Stimulated activated CD4-positive, alpha-beta T cell treated with anti-CD3 and anti-CD28 coated beads, Interleukin-1b, Interleukin-23, amount 100 ng/mL, for 48 hours (primary cell): ENCODE measurements around the gene G3BP2.

Experiments
- DNase-seq: peaks from one replicate; pipeline ENCODE4 v3.0.0-alpha.2; 2020

Gene G3BP2

GRCh38 chr4:75637176-75637575, 36.0 kb downstream of the G3BP2 start:
- no peak for DNase-seq

- no peak for DNase-seq
Measured at GRCh38 chr4:75634951-75635350, 38.3 kb downstream of the G3BP2 start.

DNA sequence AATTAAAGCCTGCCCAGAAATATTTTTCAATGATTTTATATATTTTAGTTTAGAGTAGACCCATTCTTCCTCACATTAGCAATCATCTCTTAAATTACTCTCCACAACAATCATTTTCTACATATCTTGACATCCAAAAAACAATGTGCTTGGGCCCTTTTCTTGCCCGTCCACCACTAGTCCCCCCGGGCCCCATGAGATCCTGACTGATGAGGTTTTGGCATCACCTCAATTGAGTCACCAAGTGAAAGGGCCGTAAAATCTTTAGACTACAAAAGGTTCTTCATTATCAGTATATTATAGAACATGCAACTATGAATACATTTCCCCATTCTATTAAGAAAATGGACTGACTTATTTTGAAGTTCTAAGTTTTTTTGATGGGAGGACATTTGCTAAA, 38.9 kb downstream of the G3BP2 start:
- DNase-seq = no peak

DNA sequence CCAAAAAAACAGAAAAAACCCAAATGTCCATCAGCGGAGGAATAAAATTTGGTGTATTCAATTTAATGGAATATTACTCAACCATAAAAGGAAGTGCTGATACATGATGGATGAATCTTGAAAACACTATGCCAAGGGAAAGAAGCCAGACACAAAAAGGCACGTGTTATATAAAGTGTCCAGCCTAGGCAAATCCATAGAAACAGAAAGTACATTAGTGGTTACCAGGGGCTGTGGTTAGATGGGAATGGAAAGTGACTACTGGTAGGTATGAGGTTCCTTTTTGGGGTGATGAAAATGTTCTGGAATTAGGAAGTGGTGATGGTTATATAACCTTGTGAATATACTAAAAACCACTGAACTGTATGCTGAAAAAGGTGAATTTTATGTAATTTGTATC, 39.4 kb downstream of the G3BP2 start:
- no peak for DNase-seq

DNA sequence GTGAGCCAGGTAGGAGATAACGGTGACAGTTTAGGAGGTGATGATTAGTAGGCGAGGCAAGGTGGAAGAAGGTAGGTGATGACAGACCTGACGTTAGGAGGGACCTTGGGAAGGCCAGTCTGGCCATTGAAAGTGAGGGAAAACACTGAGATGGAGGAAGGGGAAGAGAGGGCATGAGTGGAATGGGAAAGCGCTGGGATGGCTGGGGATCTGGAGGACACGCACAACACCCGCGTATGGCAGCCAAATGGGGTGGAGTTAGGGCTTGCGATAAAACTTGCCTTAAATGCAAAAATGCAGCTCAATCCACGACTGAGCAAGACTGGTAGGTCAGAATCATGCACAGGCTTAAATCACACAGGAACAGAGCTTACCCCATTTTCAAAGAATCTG, 42.3 kb downstream of the G3BP2 start:
- no peak for DNase-seq

DNA sequence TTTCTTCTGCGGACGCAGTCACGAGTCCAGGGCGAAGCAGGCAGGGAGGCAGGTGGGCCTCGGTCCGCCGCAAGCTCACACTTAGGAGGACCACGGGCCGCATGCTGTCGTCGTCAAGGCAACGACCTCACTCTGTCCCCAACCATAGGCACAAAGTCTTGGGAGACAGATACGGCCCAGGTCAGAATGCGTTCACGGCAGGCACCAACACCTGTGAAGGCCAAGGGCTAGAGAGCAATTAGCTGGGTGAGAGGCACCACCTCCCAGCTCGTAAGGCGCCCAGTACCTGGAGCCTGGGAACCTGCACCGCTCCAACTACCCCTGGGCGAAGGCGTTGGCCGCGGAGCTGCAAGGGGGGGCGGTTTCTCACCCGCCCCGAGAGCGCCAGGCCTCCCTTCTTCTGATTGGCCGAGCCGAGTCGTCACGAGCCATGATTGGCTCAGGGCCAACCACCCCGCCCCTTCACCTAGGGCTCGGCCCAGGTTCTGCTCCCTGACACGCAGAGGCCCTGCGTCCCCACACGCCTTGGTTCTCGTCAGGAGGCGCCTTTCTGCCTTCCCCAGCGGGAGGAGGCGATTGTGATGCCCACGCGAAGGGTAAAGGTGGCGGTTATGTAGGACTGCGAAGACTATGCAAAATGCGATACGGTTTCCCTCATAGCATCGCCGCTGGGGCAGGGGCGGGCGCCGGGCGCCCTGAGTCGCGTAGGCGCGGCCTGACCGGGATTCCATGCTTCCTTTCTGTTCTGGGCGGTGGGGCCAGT, 42.9 kb downstream of the G3BP2 start, which contains the start of gene CDKL2:
TSS of gene CDKL2 (minus strand) at position 355 of the 763 bp plus-strand sequence. CDS start 4,540 bp downstream, outside the sequence.
- peak; percentile 89 for DNase-seq

DNA sequence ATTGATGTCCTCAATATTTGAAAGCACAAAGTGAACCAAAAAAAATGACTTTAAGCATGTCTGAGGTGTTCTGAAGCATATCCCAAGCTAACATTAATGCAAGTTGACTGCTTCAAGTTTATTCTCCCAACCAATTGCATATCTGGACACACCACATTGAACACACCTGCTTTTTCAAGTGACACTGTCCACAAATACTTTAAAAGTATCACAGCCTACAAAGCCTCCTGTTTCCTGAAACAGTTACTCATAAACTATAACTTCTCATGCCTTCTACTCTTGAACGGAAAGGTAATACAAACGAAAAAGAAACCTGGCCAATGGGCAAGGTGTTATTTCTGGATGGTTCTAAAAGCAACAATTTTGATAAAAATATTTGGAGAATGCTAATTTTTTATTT, 44.0 kb downstream of the G3BP2 start:
- no peak for DNase-seq

DNA sequence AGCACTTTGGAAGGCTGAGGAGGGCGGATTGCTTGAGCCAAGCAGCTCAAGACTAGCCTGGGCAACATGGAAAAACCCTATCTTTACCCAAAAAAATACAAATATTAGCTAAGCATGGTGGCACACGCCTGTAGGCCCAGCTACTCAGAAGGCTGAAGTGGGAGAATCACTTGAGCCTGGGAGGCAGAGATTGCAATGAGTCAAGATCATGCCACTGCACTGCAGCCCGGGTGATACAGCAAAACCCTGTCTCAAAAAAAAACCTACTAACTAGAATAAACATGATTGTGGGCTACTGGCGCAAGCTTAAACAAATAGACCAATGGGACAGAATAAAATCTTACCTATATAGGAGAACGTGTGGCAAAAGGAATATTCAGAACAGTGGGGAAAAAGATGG, 50.2 kb downstream of the G3BP2 start:
- no peak for DNase-seq

DNA sequence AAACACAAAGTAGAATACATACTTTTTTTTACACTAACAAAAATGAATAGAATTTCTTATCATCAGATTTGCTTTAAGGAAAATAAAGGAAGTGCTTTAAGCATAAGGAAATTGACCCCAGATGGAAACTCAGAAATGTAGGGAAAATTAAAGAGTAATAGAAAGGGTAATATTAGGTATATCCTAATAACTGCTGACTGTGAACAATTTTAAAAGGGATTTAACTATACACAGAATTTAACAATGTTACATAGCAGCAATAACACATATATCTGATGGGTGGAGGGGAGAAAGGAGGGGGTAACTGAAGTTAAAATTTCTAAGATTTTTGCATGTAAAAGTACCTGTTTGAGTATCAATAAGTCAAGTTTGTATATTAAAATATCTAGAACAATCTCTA, 51.5 kb downstream of the G3BP2 start:
- DNase-seq = no peak

- no peak for DNase-seq
Measured at GRCh38 chr4:75612306-75612705, 60.9 kb downstream of the G3BP2 start.

DNA sequence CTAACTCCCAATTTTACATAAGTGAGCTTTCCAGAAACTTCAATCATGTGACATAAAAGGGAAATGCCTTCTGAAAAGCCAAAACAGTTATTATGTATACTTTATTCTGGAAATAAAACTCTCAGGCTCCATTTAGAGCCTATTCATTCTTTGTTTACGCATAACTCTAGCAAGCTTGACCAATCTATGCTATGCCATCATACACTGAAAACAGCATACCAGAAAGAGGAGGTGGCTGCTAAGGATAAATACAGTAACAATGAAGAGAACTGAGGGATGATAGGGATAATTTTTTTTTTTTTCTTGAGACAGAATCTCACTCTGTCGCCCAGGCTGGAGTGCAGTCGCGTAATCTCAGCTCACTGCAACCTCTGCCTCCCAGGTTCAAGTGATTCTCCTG, 67.3 kb downstream of the G3BP2 start:
- no peak for DNase-seq

- no peak for DNase-seq
Measured at GRCh38 chr4:75599647-75600046, 73.6 kb downstream of the G3BP2 start.

DNA sequence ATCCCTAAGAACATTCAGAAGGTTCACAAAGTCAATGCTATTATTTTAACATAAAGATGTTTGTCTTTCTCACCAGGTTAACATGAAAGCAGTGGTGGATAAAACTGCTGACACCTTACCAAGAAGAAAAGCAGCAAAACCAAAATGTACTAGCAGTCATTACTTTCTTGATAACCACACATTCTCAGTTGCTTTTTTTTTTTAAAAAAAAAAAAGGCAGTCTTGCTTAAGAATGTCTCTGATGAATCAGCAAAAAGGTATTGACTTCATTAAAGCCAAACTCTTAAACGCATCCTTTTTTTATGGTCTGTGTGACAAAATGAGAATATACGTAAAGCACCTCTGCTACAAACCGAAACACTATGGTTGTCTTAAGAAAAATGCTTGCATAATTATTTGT, 74.8 kb downstream of the G3BP2 start:
- no peak for DNase-seq

GRCh38 chr4:75596061-75596460, 77.2 kb downstream of the G3BP2 start:
- DNase-seq = no peak

GRCh38 chr4:75593393-75593792, 79.8 kb downstream of the G3BP2 start:
- no peak for DNase-seq
